HFF-Myc (cell line): ENCODE data around the gene PARVA.

ENCODE experiments used
- DNase-seq: peaks from one replicate; pipeline ENCODE4 v3.0.0-alpha.2; 2011; ENCODE audit warnings: low read depth; ENCODE audit errors: extremely low read depth
- H3K4me3 ChIP-seq: replicated peaks from 2 replicates; pipeline ENCODE4 v1.5.1; 2011; ENCODE audit warnings: low read depth, mild to moderate bottlenecking, control low read depth, low read length
- TF ChIP-seq, protein P1 (sequence below): IDR thresholded peaks from 2 replicates; pipeline ENCODE4 v1.5.1; 2012; ENCODE audit warnings: mild to moderate bottlenecking, low read depth, low read length, control low read depth; ENCODE audit errors: missing control alignments

PARVA gene

DNA sequence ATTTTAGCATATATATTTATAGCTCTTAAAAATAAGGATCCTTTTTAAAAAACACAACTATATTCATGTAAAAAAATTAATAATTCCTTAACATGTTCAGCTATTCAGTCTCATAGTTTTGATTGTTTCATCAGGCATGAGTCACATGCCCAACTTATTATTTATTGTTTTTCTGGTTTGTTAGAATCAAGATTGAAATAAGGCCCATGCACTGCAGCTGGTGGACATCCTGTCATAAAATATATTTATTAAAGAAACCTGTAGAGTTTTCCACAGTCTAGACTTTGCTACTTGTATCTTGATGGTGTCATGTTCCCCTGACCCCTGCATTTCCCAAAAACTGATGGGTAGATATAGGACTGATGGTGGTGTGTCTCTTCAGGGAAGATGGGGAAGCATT lies 77.4 kb downstream of the PARVA start:
- DNase-seq: no peak
- H3K4me3 ChIP-seq: no peak overlapping the region
- TF ChIP-seq, protein P1, sequence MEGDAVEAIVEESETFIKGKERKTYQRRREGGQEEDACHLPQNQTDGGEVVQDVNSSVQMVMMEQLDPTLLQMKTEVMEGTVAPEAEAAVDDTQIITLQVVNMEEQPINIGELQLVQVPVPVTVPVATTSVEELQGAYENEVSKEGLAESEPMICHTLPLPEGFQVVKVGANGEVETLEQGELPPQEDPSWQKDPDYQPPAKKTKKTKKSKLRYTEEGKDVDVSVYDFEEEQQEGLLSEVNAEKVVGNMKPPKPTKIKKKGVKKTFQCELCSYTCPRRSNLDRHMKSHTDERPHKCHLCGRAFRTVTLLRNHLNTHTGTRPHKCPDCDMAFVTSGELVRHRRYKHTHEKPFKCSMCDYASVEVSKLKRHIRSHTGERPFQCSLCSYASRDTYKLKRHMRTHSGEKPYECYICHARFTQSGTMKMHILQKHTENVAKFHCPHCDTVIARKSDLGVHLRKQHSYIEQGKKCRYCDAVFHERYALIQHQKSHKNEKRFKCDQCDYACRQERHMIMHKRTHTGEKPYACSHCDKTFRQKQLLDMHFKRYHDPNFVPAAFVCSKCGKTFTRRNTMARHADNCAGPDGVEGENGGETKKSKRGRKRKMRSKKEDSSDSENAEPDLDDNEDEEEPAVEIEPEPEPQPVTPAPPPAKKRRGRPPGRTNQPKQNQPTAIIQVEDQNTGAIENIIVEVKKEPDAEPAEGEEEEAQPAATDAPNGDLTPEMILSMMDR: no peak

DNA sequence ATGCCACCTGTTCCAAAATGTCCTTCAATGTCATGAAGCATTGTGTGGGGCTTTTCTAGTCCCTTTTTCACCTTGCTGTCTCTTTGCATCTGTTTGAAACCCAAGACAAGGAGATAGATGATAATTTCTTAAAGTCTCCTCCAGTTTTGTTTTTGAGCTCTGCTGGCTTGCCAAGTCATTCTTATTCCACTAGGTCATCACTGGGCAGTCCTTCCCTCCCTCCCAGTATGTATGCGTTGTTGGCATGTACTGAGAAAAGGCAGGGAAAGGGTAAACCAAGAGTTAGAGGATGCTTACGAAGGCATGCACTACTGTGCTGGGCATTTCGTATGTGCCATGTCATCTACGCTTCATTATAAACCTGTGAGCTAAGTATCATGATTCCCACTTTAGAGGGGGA lies 78.6 kb downstream of the PARVA start:
- H3K4me3 ChIP-seq: no peak overlapping the region
- no peak for DNase-seq
- TF ChIP-seq, protein P1: no peak

DNA sequence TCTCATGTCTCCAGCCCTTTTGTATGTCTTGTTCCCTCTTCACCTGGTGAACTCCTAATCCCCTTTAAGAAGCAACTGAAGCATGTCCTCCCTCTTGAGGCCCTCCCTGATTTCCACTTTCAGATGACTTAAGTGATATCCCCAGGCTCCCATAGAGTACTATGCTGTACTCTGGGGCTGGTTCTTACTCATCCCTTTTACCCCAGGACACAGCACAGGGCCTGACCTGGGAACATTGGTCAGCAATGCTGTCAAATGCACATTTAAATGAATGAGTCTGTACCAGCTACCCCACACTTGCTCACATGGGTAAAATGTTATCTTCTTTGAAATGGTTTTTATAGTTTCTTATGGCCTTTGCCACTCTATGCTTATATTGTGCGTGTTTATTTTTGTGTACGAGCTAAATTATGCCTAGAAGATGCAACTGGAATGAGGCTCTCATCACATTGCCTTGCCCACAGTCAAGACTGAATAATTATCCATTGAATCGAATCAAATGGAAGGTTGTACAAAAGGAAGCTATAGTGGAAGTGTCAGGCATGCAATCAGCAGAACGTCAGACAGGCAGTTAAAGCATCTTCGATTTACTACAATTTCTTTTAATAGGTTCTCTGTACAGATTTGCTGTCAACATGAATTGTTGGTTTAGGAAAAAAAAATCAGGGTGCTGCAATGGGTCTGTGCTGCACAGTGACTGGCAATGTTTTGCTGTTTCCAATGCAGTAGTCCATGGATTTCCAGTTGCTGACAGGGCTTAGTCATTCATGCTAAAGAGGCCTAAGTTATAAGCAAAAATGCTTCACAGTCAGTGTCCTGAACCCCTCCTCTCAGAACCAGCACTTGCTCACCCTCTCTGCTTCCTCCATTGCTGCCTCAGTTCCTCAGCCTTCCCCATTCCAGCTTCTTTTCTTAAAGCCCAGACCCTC lies 79.5 kb downstream of the PARVA start:
- TF ChIP-seq, protein P1: no peak
- DNase-seq: no peak

DNA sequence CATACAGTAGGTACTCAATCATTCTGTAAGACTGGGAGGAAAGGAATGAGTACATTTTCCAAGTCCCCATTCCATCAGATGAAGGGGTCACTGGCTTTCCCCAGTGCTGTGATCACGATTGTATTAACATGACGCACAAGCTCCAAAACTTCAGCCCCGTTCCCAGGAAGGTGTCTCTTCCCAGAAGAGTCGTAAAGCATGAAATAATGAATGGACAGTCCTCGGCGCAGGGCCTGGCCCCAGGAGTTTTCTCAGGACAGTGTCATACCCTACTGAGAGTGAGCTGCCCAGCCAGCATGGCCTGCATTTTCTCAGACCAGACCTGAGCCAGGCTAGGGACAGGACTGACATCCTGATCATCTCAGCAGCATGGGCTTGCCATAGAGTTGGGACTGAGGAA lies 80.7 kb downstream of the PARVA start:
- H3K4me3 ChIP-seq: no peak overlapping the region
- TF ChIP-seq, protein P1: no peak
- DNase-seq: no peak

More for the DNA sequence above, 79.5 kb downstream of the PARVA start:
- no peak overlapping the region for H3K4me3 ChIP-seq

DNA sequence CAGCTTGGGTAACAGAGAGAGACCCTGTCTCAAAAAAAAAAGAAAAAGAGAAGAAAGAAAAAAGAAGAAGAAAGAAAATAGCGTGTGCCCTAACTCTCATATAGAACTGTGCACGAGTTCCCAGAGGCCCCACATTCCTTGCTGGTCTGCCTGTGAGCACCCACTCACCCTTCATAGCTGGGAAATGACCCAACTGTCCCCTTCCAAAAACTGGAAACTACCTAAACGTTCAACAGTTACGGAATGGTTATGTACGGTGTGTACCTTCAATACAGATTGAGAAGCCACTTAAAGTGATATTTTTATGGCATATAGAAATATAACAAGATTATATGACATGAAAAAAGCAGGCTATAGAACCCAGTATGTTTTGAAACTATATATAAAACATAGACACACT lies 82.0 kb downstream of the PARVA start:
- H3K4me3 ChIP-seq: no peak overlapping the region
- no peak for DNase-seq
- TF ChIP-seq, protein P1: no peak

DNA sequence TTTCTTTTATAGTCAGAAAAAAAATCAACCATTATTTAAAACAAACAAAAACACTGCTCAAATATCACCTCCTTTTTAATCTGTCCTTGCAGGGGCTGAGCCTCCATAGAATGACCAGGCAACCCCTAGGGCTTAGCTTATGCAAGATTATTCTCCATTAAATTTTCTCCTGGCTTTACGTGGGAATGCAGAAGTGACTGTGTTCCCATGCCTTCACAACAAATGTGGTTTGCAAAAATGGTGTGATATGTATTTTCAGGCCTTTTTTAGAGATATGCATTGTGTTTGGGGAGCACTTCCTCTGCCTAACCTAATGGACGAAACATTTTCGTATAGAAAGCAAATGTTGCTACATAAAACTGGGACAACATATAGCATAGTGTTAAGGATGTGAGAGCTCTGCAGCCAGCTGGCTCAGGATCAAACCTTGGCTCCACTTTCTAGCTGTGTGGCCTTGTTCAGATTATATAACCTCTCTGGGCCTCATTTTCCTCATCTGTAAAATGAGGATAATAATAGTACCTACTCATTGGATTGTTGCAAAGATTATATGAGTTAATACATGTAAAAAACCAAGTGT lies 82.6 kb downstream of the PARVA start:
- no peak overlapping the region for H3K4me3 ChIP-seq
- DNase-seq: no peak
- TF ChIP-seq, protein P1: no peak

DNA sequence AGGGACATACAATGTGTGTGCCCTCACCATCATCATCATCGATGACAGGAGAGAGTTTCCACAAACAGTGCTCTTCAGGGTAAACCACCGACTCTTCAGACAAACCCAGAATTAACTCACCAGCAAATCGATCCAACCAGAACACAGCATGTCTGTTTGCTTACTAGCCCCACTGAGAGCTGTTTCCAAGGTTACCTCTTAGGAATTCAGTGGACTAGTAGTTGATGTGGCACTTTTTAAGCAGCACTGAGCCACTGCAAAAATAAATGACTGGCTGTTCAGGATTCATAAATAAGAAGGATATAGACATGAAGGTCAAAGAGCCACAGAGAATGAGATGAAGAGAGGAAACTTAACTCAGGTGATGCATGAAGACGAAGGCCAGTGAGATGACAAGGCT lies 83.1 kb downstream of the PARVA start:
- DNase-seq: no peak
- no peak overlapping the region for H3K4me3 ChIP-seq
- TF ChIP-seq, protein P1: no peak
